HPDE6-E6E7 (cell line): ENCODE results near the gene CNTRL.
"Not testable (repeated sequence)": the region's sequence is repeated elsewhere in the genome, so short reads cannot be mapped to it uniquely, and the experiment has no call there.

Source experiments
- DNase-seq: peaks from one replicate; pipeline ENCODE4 v3.0.0; 2011; ENCODE audit warnings: missing footprints; ENCODE audit errors: extremely low spot score

The CNTRL gene

GRCh38 chr9:121125590-121125989 lies 50.8 kb downstream of the CNTRL start:
- no peak for DNase-seq

DNA sequence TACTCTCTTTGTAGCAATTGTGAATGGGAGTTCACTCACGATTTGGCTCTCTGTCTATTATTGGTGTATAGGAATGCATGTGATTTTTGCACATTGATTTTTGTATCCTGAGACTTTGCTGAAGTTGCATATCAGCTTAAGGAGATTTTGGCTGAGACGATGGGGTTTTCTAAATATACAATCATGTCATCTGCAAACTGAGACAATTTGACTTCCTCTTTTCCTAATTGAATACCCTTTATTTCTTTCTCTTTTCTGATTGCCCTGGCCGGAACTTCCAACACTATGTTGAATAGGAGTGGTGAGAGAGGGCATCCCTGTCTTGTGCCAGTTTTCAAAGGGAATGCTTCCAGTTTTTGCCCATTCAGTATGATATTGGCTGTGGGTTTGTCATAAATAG lies 54.6 kb downstream of the CNTRL start:
- DNase-seq, result not testable (repeated sequence)

DNA sequence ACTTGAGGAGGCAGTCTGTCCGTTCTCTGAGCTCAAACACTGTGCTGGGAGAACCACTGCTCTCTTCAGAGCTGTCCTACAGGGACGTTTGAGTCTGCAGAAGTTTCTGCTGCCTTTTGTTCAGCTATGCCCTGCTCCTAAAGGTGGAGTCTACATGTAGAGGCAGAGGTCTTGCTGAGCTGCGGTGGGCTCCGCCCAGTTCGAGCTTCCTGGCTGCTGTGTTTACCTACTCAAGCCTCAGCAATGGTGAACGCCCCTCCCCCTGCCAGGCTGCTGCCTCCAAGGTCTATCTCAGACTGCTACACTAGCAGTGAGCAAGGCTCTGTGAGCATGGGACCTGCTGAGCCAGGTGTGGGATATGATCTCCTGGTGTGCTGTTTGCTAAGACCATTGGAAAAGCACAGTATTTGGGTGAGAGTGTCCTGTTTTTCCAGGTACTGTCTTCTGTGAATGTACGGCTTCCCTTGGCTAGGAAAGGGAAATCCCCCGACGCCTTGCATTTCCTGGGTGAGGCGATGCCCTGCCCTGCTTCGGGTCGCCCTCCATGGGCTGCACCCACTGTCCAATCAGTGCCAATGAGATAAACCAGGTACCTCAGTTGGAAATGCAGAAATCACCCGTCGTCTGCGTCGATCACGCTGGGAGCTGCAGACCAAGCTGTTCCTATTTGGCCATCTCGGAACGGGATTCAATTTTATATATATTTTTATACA lies 58.5 kb downstream of the CNTRL start:
- DNase-seq, result no peak

- no peak for DNase-seq
Measured at GRCh38 chr9:121135642-121136041, 60.9 kb downstream of the CNTRL start.

- DNase-seq, result peak; percentile 67
Measured at GRCh38 chr9:121138561-121138960, 63.8 kb downstream of the CNTRL start.

DNA sequence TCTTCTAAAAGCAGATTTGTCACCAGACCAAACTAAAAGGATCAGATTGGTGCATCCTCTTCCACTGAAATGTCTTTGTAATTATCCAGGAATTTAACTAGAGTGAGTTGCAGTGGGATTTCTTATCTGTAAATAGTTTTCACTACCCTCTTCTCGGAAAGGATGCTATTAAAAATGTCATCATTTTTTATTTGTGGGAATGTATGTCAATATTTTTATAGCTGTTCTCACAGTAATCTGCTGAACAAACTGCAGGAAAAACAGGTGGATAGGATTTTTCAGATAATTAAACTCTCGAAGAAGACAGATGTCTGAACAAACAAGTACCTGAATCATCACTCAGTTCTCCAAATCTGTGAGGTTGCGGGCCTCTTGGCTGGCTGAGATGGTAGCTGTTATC lies 64.2 kb downstream of the CNTRL start:
- no peak for DNase-seq

DNA sequence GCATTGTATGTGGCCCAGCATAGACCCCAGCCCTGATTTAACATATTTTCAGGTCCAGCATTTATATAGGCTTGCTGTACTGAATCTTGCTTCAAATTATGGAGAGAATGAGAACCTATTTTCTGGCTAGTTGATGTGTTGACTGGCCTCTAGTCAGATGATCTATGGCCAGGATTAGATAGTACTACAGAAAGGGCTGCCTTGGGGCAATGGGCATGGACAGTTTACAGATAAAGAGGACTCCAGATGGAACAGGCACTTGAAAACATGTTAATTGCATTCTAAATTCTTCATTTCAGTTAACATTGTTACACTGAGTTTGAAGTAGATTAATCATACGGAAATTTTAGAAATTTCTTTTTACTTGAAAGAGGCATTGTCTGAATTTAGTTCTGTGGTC lies 65.4 kb downstream of the CNTRL start:
- no peak for DNase-seq

DNA sequence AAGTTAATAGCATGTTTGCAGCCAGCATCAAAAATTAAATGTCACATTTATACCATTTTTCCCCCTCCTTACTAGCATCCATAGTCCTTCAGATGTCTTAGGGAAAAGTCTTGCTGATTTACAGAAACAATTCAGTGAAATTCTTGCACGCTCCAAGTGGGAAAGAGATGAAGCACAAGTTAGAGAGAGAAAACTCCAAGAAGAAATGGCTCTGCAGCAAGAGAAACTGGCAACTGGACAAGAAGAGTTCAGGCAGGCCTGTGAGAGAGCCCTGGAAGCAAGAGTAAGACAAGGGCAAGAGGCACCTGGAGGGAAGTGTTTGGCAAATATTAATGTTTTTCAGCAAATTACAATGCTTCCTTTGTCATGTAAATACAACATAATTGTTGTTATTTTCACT lies 66.6 kb downstream of the CNTRL start:
- DNase-seq, result no peak

- no peak for DNase-seq
Measured at GRCh38 chr9:121141706-121142105, 67.0 kb downstream of the CNTRL start.

DNA sequence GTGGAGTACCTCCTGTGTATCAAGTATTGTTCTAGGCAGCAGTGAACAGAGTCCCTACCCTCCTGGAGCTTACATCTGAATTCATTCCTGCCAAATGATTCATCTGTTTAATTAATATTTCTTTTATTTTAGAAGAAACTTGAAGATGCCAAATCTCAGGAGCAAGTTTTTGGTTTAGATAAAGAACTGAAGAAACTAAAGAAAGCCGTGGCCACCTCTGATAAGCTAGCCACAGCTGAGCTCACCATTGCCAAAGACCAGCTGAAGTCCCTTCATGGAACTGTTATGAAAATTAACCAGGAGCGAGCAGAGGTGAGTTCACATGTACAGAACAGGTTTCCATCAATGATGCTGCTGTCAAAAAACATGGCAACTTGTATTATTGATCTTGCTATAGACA lies 69.0 kb downstream of the CNTRL start:
- DNase-seq, result no peak

DNA sequence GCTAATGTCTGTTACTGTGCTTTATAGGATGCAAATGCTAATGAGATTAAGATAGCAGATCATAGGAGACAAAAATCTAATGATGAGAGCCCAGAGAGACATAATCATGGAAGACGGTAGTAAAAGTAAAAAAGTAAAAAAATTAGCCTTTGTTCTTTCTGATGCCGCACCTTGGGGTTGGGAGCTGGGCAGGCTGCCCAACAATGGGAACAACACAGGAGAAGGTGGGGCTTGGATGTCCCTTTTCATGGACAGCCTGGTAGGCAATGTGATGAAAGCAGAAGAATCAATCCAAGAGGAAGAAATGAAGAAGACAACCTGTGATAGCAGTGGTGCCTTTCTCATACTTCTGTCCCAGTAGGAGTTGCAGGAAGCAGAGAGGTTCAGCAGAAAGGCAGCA lies 69.7 kb downstream of the CNTRL start:
- DNase-seq, result no peak

DNA sequence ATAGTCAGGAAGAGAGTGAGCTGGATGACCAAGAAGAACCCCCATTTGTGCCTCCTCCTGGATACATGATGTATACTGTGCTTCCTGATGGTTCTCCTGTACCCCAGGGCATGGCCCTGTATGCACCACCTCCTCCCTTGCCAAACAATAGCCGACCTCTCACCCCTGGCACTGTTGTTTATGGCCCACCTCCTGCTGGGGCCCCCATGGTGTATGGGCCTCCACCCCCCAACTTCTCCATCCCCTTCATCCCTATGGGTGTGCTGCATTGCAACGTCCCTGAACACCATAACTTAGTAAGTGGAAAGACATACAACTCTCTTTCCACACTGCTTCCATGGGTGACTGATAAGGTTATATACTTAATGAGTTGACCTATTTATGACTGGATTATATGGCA lies 75.4 kb downstream of the CNTRL start:
- no peak for DNase-seq

GRCh38 chr9:121153642-121154041 lies 78.9 kb downstream of the CNTRL start:
- no peak for DNase-seq

DNA sequence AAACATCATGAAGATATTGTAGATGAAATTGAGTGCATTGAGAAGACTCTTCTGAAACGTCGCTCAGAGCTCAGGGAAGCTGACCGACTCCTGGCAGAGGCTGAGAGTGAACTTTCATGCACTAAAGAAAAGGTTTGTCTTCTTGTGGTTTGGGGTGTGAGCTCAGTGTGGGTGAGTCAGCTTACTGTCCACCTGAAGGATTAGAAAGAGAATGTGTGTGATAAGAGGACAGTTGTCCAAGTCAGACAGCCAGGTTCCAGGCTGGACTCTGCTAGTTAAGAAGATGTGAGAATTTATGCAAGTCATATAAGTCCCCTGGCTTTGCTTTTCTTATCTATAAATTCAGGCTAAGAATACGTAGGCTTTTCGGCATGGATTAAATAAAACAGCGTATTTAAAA lies 80.0 kb downstream of the CNTRL start:
- DNase-seq, result peak; percentile 60

DNA sequence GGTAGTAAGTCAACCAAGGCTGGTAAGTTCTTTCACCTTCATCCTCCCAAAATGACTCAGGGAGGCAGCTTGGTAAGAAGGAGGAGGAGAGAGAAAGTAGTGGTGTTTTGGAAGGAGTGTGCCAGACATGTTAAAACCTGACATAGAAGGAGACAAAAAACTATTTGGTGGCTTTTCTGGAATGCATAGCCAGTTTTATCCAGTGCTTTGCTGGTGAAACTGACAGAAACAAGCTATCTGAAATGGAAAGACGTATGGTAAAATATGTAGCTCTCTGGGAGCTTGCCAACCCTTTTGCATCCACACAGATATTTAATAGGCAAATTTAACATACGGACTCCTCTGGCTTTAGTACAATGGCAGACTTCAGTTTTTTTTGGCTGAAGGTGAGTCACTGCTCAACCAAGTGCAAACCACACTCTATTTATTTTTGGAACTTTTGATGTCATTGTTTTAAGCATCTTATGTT lies 81.5 kb downstream of the CNTRL start:
- peak; percentile 56 for DNase-seq

GRCh38 chr9:121157939-121158338 lies 83.2 kb downstream of the CNTRL start:
- DNase-seq, result no peak

DNA sequence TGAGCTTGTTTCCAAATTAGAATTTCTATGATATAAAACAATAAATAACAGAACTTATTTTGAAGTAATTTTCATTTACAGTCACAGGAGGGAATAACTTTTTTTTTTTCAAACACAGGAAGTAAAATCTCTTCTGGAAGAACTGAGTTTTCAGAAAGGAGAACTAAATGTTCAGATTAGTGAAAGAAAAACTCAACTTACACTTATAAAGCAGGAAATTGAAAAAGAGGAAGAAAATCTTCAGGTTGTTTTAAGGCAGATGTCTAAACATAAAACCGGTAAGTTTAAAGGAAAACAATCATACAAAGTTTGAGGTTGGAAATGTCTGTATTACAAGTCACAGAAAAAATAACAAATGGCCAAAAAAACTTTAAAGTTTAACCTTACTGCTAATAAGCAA lies 85.3 kb downstream of the CNTRL start:
- DNase-seq, result no peak

DNA sequence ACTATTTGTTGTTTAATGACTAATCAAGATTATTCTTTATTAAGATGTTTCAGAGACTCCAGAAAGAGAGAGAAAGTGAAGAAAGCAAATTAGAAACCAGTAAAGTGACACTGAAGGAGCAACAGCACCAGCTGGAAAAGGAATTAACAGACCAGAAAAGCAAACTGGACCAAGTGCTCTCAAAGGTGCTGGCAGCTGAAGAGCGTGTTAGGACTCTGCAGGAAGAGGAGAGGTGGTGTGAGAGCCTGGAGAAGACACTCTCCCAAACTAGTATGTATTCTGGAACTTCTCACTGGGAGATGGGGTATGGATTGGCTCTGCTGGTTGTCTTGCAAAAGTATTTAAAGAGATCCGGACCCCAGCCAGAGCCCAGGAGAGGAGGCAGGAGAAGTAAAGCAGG lies 93.3 kb downstream of the CNTRL start:
- no peak for DNase-seq

DNA sequence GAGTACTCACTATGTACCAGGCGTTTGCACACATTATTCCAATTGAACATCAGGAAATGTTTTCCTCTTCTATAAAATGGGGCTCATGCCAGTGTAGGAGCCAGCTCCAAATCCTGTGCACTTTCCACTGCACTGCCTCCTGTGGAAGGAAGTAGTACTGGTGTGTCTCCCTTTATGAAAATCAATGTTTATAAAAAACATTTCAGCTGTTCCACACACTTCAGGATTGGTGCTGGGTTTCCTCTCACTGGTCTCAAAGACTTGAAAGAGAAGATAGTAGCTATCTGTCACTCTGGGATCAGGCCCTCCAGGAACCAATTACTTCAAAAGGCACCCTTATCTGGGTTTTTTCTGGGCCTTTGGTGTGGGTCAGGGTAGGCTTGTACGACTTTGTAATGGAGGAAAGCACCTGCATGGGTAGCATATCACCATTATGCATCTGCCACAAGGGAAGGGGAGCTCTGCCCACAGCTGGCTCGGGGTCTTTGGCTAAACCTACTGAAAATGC lies 94.4 kb downstream of the CNTRL start:
- no peak for DNase-seq

GRCh38 chr9:121171236-121171635 lies 96.5 kb downstream of the CNTRL start:
- DNase-seq, result no peak

DNA sequence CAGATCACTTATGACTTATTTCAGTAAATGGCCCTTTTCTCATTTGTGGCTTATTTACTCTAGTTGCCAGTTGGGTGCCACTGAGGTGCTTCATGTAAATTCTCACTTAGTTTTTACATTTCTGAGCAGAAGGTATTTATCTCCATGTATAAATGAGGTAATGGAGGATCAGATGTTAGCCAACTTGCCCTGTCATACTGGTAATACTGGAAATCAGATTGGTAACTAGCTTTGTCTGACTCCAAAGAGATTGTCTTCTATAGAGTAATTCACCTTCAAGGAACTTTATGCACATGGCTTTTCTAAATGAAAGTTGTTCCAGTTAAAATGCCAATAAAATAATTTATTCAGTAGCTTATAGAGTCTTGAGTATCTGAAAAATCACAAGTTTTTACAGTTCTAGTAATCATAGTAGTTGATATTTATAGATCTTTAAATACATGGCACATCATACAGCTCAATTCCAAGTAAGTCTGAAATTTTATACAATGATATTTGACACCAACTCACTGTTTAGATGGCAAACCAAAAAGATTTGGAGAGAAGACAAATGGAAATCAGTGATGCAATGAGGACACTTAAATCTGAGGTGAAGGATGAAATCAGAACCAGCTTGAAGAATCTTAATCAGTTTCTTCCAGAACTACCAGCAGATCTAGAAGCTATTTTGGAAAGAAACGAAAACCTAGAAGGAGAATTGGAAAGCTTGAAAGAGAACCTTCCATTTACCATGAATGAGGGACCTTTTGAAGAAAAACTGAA lies 98.2 kb downstream of the CNTRL start:
- no peak for DNase-seq

DNA sequence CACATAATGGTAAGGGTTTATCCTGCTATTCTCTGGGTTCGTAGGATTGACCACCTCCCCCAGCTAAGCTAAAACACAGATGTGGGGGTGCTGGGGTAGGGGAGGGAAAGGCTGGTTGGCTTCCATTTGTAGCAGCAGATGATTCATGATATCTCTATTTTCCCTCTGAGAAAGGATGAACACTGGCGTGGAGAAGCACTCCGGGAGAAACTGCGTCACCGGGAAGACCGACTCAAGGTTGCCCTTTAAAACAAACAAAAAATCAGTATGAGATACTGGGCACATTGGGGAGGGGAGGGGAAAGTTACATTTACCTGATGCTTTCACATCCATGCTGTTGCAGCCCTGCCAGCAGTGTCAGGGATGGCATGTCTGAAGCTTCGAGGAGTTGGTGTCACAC lies 98.7 kb downstream of the CNTRL start:
- no peak for DNase-seq

GRCh38 chr9:121178676-121179372 lies 104.1 kb downstream of the CNTRL start:
- DNase-seq, result no peak
